HL-60 (cell line): Measurements from ENCODE around the gene ANKRD33B.
A peak's percentile ranks its signal among the peaks of the same experiment; 100 is the strongest.

ENCODE experiments used
- DNase-seq, 2 experiments: peaks; one replicate each; pipeline ENCODE4 v3.0.0-alpha.2; 2010 to 2020; ENCODE audit warnings: low read depth in 1 of 2, low spot score in 1 of 2
- H3K27ac ChIP-seq: fragments of 250-450 bp; sonication (Bioruptor Pico); replicated peaks from 2 replicates; pipeline ENCODE4 v1.5.1; 2020; ENCODE audit warnings: mild to moderate bottlenecking, moderate library complexity
- H3K27me3 ChIP-seq: fragments of 250-450 bp; sonication (Bioruptor Pico); 2 replicates; pipeline ENCODE4 v1.5.1; 2021; ENCODE audit warnings: mild to moderate bottlenecking, moderate library complexity; ENCODE audit not compliant: insufficient read depth, poor library complexity, severe bottlenecking
- H3K4me3 ChIP-seq: replicated peaks from 2 replicates; pipeline ENCODE4 v1.5.1; 2011; ENCODE audit warnings: mild to moderate bottlenecking, control low read depth, low read length; ENCODE audit not compliant: insufficient read depth
- CTCF ChIP-seq: IDR thresholded peaks from one replicate; pipeline ENCODE4 v1.5.1; 2011; ENCODE audit warnings: low read length, control low read depth, inconsistent platforms; ENCODE audit not compliant: insufficient read depth
- GABPA ChIP-seq: IDR thresholded peaks from 2 replicates; pipeline ENCODE4 v1.6.1; 2012; ENCODE audit warnings: low read depth
- POLR2AphosphoS5 ChIP-seq: IDR thresholded peaks from 2 replicates; pipeline ENCODE4 v1.6.1; 2012; ENCODE audit warnings: low read depth
- REST ChIP-seq: IDR thresholded peaks from 2 replicates; pipeline ENCODE4 v1.6.1; 2012; ENCODE audit warnings: low read depth; ENCODE audit not compliant: insufficient replicate concordance
- SPI1 ChIP-seq: IDR thresholded peaks from 2 replicates; pipeline ENCODE4 v1.6.1; 2012; ENCODE audit warnings: low read depth, mild to moderate bottlenecking, borderline replicate concordance

Gene ANKRD33B

GRCh38 chr5:10532421-10532820, 31.4 kb upstream of the ANKRD33B start:
- Histone ChIP-seq H3K27me3 (no peaks in the 10 kb centered on the region), H3K27ac (no peak overlapping the region), H3K4me3 (no peak overlapping the region)
- DNase-seq: no peak
- TF ChIP-seq POLR2AphosphoS5 (no peak), SPI1 (no peak), CTCF (no peak)

GRCh38 chr5:10533226-10533625, 30.6 kb upstream of the ANKRD33B start:
- DNase-seq: no peak
- H3K27ac ChIP-seq: no peak overlapping the region
- no peaks in the 10 kb centered on the region for H3K27me3 ChIP-seq
- H3K4me3 ChIP-seq: no peak overlapping the region
- no peak for TF ChIP-seq REST
- no peak for TF ChIP-seq CTCF
- TF ChIP-seq SPI1: no peak
- TF ChIP-seq POLR2AphosphoS5: no peak
- no peak for TF ChIP-seq GABPA

GRCh38 chr5:10534561-10535530, 29.0 kb upstream of the ANKRD33B start:
- H3K27me3 ChIP-seq: no peaks in the 10 kb centered on the region
- DNase-seq: no peak
- no peak overlapping the region for H3K27ac ChIP-seq
- TF ChIP-seq GABPA (no peak), CTCF (no peak), REST (no peak), POLR2AphosphoS5 (no peak), SPI1 (no peak)
- no peak overlapping the region for H3K4me3 ChIP-seq

GRCh38 chr5:10536511-10536910, 27.4 kb upstream of the ANKRD33B start:
- peak overlapping the region; percentile 52 for H3K27ac ChIP-seq

More at GRCh38 chr5:10536511-10536910, 27.4 kb upstream of the ANKRD33B start:
- no peaks in the 10 kb centered on the region for H3K27me3 ChIP-seq
- no peak overlapping the region for H3K4me3 ChIP-seq
- no peak for DNase-seq
- TF ChIP-seq GABPA: no peak
- no peak for TF ChIP-seq REST
- no peak for TF ChIP-seq SPI1
- no peak for TF ChIP-seq CTCF
